ENCODE data around the gene CLEC19A. TPM values are rescaled to one million over a fixed set of nuclear protein-coding genes. Genes with fewer than 3 reads are reported as not detected.

The CLEC19A gene
- total RNA-seq, 4 donors from 2014 or later: not detected

DNA sequence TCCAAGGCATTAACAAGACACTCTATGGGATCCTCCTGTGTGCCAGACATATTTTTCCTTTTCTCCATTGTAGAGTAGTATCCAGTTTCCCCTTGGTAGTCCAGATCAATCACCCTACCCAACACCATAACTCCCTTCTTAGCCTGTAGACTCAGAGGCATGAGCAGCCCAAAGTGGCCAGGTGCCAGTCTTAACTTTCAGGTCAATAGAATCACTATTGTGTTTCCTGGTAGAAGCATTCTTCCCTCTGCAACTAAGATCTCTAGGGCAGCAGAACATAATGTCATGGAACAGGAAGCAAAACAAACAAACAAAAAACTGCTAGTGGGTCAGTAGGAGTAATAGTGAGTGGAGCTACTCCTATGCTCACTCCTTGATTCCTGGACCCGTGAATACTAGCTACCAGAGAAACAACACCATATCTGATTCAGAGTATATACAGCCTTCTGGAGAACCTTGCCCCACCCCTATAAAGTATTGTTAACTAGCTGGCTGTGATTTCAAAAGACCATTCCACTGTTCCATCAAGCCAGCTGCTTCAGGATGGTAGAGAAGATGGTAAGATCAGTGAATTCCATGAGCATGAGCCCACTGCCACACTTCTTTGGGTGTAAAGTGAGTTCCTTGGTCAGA lies 11.2 kb upstream of the CLEC19A start:
- DNase-seq (no peak), ATAC-seq (no peak)
- no peak for TF ChIP-seq POLR2A (IDR thresholded peaks at IDR 0.05)
- TF ChIP-seq, protein P1, sequence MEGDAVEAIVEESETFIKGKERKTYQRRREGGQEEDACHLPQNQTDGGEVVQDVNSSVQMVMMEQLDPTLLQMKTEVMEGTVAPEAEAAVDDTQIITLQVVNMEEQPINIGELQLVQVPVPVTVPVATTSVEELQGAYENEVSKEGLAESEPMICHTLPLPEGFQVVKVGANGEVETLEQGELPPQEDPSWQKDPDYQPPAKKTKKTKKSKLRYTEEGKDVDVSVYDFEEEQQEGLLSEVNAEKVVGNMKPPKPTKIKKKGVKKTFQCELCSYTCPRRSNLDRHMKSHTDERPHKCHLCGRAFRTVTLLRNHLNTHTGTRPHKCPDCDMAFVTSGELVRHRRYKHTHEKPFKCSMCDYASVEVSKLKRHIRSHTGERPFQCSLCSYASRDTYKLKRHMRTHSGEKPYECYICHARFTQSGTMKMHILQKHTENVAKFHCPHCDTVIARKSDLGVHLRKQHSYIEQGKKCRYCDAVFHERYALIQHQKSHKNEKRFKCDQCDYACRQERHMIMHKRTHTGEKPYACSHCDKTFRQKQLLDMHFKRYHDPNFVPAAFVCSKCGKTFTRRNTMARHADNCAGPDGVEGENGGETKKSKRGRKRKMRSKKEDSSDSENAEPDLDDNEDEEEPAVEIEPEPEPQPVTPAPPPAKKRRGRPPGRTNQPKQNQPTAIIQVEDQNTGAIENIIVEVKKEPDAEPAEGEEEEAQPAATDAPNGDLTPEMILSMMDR (IDR thresholded peaks at IDR 0.05 in 4 of 5, conservative IDR thresholded peaks at IDR 0.05 in 1 of 5): no peak
- in situ Hi-C loops (cut with MboI; ENCODE audit: low sequenced_read_pairs in 4 of 4) (no loop called here), intact Hi-C loops (cut with DNase I; ENCODE audit: low total_unique reads) (no loop called here)
- H3K27me3 ChIP-seq: no peaks in the 10 kb centered on the region
- H3K27ac ChIP-seq: no peak overlapping the region
- no peaks in the 10 kb centered on the region for H3K36me3 ChIP-seq
- H3K4me3 ChIP-seq: no peak overlapping the region
- no peaks in the 10 kb centered on the region for H3K9me3 ChIP-seq
- H3K4me1 ChIP-seq: no peaks in the 10 kb centered on the region

DNA sequence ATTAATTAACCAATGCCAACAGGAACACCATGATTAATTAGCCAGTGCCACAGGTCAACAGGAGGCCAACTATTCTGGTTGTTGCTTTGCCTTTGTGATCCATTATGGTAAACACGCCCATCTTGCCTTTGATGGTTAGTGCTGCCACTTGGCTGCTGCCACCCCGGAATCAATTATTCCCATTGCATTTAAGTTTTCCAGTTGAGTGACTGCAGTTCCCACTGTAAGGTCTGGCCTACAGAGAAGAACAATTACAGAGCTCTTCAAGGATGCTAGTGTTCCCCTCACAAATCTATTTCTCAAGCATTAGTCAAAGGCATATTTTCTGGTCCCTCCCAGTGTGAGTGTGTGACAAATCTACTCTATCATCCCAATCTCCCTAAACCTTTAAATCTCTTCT lies 7.1 kb upstream of the CLEC19A start:
- H3K4me1 ChIP-seq: no peaks in the 10 kb centered on the region
- H3K9me3 ChIP-seq: no peaks in the 10 kb centered on the region
- DNase-seq: no peak
- no peak overlapping the region for H3K27ac ChIP-seq
- no peak overlapping the region for H3K4me3 ChIP-seq
- in situ Hi-C loops (cut with MboI; ENCODE audit: low sequenced_read_pairs in 4 of 4): no loop called here
- intact Hi-C loops (cut with DNase I; ENCODE audit: low total_unique reads): no loop called here
- ATAC-seq: no peak
- TF ChIP-seq, protein P1 (IDR thresholded peaks at IDR 0.05 in 4 of 5, conservative IDR thresholded peaks at IDR 0.05 in 1 of 5): no peak
- no peak for TF ChIP-seq POLR2A (IDR thresholded peaks at IDR 0.05)
- no peaks in the 10 kb centered on the region for H3K36me3 ChIP-seq
- H3K27me3 ChIP-seq: no peaks in the 10 kb centered on the region

DNA sequence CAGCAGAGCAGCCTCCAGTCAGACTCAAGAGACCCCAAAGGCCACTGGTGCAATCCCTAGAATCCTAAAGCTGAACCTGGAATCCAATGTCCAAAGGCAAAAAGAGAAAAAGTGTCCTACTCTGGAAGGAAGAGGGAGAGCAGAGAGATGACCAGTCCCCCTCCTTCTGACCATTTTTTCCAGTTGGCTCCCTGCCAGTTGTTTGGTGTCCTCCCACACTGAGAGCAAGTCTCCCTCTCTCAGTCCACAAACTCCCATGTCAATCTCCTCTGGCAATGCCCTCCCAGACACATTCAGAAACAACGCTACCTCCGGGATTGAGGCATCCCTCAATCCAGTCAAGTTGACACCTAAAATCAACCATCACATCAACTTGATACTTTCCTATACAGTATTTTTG lies 4.3 kb upstream of the CLEC19A start:
- H3K4me1 ChIP-seq: peaks cover 0 to 6% of the 10 kb centered on the region in 2 donors
- no peaks in the 10 kb centered on the region for H3K27me3 ChIP-seq
- TF ChIP-seq POLR2A (IDR thresholded peaks at IDR 0.05): no peak
- no peaks in the 10 kb centered on the region for H3K36me3 ChIP-seq
- ATAC-seq: no peak
- no peaks in the 10 kb centered on the region for H3K9me3 ChIP-seq
- no peak overlapping the region for H3K4me3 ChIP-seq
- intact Hi-C loops (cut with DNase I; ENCODE audit: low total_unique reads): no loop called here
- no peak for DNase-seq
- no peak overlapping the region for H3K27ac ChIP-seq
- in situ Hi-C loops (cut with MboI; ENCODE audit: low sequenced_read_pairs in 4 of 4): no loop called here

DNA sequence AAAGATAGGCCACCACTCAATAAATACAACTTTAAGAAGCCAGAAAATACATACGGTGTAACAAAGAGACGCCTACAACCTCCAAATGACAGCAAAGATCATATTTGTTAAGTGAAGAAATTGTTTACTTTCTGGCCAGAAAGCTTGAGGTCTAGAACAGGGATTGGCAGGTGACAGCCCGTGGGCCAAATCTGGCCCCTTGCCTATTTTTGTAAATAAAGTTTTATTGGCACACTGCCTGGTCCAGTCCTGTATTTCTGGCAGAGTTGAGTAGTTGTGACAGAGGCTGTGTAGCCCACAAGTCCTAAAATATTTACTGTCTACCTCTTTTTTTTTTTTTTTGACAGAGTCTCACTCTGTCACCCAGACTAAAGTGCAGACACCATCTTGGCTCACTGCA lies 3.4 kb upstream of the CLEC19A start:
- DNase-seq: no peak
- Histone ChIP-seq H3K36me3 (no peaks in the 10 kb centered on the region), H3K27ac (no peak overlapping the region), H3K4me1 (peaks cover 0 to 6% of the 10 kb centered on the region in 2 donors), H3K27me3 (no peaks in the 10 kb centered on the region), H3K9me3 (no peaks in the 10 kb centered on the region), H3K4me3 (no peak overlapping the region)
- in situ Hi-C loops (cut with MboI; ENCODE audit: low sequenced_read_pairs in 4 of 4): no loop called here
- TF ChIP-seq POLR2A (IDR thresholded peaks at IDR 0.05): no peak
- TF ChIP-seq, protein P1 (IDR thresholded peaks at IDR 0.05 in 4 of 5, conservative IDR thresholded peaks at IDR 0.05 in 1 of 5): no peak
- ATAC-seq: no peak
- intact Hi-C loops (cut with DNase I; ENCODE audit: low total_unique reads): no loop called here

- H3K36me3 ChIP-seq: no peaks in the 10 kb centered on the region
- in situ Hi-C loops (cut with MboI; ENCODE audit: low sequenced_read_pairs in 4 of 4) (no loop called here), intact Hi-C loops (cut with DNase I; ENCODE audit: low total_unique reads) (no loop called here)
- H3K27ac ChIP-seq: no peak overlapping the region
- no peaks in the 10 kb centered on the region for H3K27me3 ChIP-seq
- no peaks in the 10 kb centered on the region for H3K9me3 ChIP-seq
- no peak for TF ChIP-seq POLR2A (IDR thresholded peaks at IDR 0.05)
- TF ChIP-seq, protein P1 (IDR thresholded peaks at IDR 0.05 in 4 of 5, conservative IDR thresholded peaks at IDR 0.05 in 1 of 5): no peak
- no peak for ATAC-seq
- DNase-seq: no peak
- H3K4me1 ChIP-seq: peaks cover 0 to 6% of the 10 kb centered on the region in 2 donors
- no peak overlapping the region for H3K4me3 ChIP-seq
These were observed 1.9 kb upstream of the CLEC19A start for GRCh38 chr16:19283637-19284036.
